GM19023 (cell line): ENCODE measurements around the gene DTL.

Source experiments
- ATAC-seq: cut with Tn5 transposase; IDR thresholded peaks from one replicate; pipeline ENCODE4 v1.9.1; 2021; ENCODE audit warnings: mild to moderate bottlenecking, moderate library complexity; ENCODE audit not compliant: unreplicated experiment

The DTL gene

GRCh38 chr1:212089560-212090163, 54.1 kb downstream of the DTL start:
- no peak for ATAC-seq

DNA sequence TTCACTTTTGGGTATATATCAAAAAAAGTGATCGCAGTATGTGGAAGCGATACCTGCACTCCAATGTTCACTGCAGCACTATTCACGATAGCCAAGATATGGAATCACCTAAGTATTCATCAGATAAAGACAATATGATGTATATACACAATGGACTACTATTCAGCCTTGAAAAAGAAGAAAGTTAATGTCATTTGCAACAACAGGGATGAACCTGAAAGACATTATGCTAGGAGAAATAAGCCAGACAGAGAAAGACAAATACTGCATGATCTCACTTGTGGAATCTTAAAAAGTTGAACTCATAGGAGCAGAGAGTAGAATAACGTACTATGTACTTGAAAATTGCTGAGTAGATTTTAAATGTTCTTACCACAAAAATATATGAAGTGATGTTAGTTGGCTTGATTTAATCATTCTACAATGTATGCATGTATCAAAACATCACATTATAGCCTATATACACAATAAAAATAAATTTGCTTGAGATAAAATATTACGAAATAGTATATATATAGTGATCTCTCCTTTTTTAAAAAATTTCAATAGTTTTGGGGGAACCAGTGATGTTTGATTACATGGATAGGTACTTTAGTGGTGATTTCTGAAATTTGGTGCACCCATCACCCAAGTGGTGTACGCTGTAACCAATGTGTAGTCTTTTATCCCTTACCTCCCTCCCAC, 56.0 kb downstream of the DTL start:
- ATAC-seq, result no peak

GRCh38 chr1:212097360-212097759, 61.8 kb downstream of the DTL start:
- ATAC-seq, result no peak

GRCh38 chr1:212098310-212098709, 62.8 kb downstream of the DTL start:
- no peak for ATAC-seq

DNA sequence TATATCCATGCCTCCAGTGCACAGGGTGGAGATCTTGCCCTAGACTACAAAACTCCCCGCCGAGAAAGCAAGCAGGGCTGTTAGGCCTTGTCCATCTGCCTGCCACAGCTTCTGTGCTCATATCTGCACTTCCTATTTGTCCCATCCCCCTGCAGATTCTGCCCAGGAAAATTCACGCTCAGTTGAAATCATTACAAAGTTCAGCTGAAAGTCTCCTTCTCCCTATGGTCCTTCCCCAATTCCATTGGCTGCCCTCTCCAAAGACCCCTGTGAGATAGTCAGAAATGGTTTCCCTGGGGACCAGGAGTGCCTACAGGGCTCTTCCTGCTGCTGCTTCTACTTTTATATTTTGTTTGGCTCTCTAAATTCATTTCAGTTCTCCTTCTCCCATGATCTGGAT, 63.2 kb downstream of the DTL start:
- no peak for ATAC-seq

DNA sequence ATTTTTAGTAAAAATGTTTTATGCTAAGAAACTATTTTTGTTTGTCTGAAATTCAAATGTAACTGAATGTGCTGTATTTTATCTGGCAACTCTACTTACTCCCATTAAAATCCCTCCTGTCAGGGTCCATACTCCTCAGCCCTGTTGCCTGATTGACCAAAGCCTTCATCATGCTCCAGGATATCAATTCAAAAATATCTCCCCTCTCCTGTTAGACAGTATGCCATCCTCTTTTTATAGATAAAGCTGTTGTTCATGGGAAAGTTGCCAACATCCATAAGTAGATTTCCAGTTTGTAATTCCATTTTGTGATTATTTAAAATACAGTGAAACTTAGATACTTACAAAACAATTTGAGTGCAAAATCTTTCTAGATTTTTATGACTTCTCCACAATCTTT, 65.7 kb downstream of the DTL start:
- ATAC-seq, result no peak

GRCh38 chr1:212101735-212102134, 66.2 kb downstream of the DTL start:
- ATAC-seq, result no peak

GRCh38 chr1:212104586-212105325, 69.2 kb downstream of the DTL start:
- ATAC-seq, result no peak

DNA sequence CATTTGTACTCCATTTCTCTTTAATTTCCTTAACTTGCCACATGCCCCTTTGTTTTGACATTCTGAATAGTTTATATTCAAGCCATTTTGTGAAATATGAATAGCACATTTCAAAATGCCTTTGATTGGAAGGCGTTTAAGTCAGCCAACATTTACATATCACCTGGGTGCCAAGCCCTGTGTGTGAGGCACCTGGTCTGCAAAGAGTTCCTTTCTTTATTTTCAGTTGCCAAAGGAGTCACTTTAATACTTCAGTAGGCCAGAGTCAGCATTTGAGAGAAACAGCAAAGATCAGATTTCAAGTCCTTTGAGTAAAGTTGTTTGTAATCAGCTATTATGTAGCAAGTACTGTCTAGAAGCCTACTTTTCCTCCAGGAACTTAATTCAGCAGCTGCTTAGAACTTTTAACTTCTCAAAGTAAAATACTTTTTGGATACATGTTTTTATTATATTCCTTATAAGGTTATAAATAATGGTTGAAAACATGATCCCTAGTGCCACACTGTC, 70.8 kb downstream of the DTL start:
- no peak for ATAC-seq

- no peak for ATAC-seq
These were observed 71.9 kb downstream of the DTL start for GRCh38 chr1:212107481-212107880.

GRCh38 chr1:212108187-212108586, 72.6 kb downstream of the DTL start:
- no peak for ATAC-seq

GRCh38 chr1:212108981-212109380, 73.4 kb downstream of the DTL start:
- ATAC-seq, result no peak

GRCh38 chr1:212109728-212110127, 74.2 kb downstream of the DTL start:
- ATAC-seq, result no peak

DNA sequence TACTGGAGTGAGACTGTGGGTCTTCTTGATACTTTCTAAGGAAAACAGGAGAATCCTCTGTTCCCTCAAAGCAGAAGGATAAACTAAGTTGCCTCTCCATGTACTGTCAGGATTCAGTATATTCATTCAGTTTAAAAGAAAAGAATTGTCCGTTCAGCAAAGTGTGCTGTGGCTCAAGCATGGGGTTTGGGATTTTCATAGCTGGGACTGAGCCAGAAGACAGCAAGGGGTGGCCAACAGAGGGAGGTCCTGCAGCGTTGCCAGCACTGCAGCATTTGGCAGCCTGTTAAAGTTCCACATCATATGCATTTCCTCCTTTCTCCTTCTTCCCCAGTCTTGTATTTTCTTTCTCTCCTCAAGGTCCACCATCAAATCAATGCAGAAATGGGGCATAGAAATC, 75.1 kb downstream of the DTL start:
- ATAC-seq, result no peak

- no peak for ATAC-seq
These were observed 76.0 kb downstream of the DTL start for GRCh38 chr1:212111536-212111935.

DNA sequence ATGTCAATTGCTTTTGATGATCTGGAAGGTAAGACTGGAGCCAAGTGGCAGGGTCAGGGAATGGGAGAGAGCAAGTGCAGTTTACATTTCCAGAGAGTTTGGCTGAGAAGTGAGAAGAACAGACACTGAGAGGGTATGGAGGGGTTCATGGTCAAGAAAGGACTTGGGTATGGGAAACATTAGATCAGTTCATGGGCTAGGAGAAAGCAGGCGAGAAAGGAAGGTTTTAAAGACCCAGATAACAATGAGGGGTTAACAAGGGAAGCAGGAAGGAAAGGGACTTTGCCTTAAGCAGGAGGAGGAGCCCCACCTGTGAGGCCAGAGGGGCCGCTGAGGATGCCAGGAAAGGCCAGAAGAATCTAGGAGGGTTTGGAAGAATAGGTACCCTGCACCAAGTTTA, 78.2 kb downstream of the DTL start:
- no peak for ATAC-seq

DNA sequence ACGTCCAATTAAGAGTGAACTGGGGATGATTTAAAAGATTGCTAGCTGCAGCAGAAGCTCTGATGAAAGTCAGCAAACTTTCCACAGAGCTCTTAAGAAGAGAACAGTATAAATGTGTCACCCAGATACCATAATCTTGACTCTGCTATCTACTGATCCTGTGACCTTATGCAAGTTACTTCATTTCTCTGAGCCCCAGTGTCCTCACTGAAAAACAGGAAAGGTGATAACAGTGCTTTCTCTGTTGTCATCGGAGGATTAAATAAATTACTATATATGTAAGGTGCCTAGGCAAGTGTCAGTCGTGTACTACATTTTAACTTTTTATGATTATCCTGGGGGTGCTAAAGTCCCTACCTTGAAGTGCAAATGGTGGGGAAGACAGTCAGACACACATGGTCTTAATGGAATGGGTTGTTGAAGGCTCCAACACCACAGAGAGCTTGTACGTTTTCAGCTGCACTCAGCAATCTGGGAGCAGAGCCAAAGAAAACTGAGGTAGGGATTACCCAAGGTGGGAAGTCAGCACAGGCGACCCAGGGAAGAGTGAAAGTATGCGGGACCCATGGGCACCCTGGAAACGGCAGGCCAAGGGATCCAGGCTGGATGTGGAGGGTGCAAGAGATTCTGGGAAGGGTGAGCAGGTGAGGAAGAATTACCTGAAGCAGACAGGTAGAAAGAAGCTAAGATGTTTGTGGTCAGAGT, 82.8 kb downstream of the DTL start:
- no peak for ATAC-seq

GRCh38 chr1:212118872-212119260, 83.3 kb downstream of the DTL start:
- ATAC-seq, result no peak

DNA sequence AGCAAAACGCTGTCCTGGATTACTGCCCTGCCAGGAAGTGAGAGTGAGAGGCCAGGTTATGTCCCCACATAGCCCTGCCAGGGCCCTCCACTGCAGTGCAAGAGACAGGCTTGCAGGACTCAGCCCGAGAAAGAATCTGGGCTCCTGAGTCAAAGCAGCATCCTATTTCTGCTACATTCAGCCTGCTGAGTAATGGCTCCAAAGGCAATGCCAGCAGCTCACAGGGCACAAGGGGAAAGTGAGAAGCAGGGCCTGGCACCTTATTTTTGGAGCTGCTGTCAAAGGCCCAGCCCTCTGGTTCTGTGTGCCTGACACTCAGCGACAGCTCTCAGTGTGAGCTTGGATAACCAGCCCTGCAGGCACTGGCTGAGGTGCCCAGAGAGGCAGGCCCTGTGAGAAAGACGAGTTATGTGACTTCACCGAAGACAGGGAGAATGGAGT, 83.9 kb downstream of the DTL start:
- ATAC-seq, result no peak

- ATAC-seq, result no peak
These were observed 84.3 kb downstream of the DTL start for GRCh38 chr1:212119863-212120262.

DNA sequence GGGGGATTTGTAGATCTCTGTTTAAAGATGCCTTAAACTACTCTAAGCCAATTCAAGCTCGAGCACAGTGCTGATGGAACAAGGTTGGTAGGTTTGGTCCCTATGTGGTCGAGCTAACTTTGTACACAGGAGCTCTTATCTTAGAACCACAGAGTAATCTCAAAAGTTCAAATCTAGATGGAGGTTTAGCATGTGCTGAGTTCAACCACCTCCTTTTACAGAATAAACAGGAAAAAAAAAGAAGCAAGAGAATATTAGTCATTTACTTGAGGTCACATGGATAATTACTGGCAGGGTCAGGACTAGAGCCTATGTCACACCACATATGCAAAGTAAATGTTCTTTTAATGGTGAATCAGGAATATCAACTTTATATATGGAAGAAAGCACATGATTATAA, 86.2 kb downstream of the DTL start:
- ATAC-seq, result no peak
